Tibial nerve (tissue), 4 donors: Measurements from ENCODE around the gene KIF26A. TPM values are rescaled to one million over a fixed set of nuclear protein-coding genes. Genes with fewer than 3 reads are reported as not detected.
A peak's percentile ranks its signal among the peaks of the same experiment; 100 is the strongest.

Experiments used
- DNase-seq, 2 donors: peaks; one replicate each; pipeline ENCODE4 v3.0.0-alpha.2; 2019; ENCODE audit warnings: low spot score in 2 of 2
- H3K27ac ChIP-seq, 4 donors: fragments of 200-600 bp; sonication (generic) in 3 of 4; one replicate each; pipeline ENCODE4 v1.5.1; 2017 to 2019; ENCODE audit warnings: mild to moderate bottlenecking in 1 of 4
- H3K27me3 ChIP-seq, 2 donors: fragments of 200-600 bp; sonication (generic) in 1 of 2; one replicate each; pipeline versions ENCODE4 v1.5.1 to v1.6.0; 2017 to 2019
- H3K36me3 ChIP-seq, 3 donors: fragments of 200-600 bp; sonication (generic); one replicate each; pipeline ENCODE4 v1.5.1; 2018 to 2019
- H3K4me1 ChIP-seq, 4 donors: fragments of 200-600 bp; sonication (generic) in 3 of 4; one replicate each; pipeline ENCODE4 v1.5.1; 2017 to 2019
- H3K4me3 ChIP-seq, 4 donors: fragments of 200-600 bp; sonication (generic) in 3 of 4; one replicate each; pipeline ENCODE4 v1.5.1; 2017 to 2019; ENCODE audit warnings: mild to moderate bottlenecking in 1 of 4, moderate library complexity in 1 of 4
- H3K9me3 ChIP-seq, 4 donors: fragments of 200-600 bp; sonication (generic) in 3 of 4; one replicate each; pipeline ENCODE4 v1.5.1; 2017 to 2019
- EP300 ChIP-seq, 2 donors: sonication (generic); formaldehyde crosslinking; IDR thresholded peaks; one replicate each; pipeline ENCODE4 v1.6.1; 2017; ENCODE audit warnings: antibody characterized with exemption in 2 of 2, mild to moderate bottlenecking in 1 of 2
- POLR2A ChIP-seq, 2 donors: fragments of 450-650 bp; IDR thresholded peaks; one replicate each; pipeline ENCODE4 v1.6.1; 2017; ENCODE audit warnings: antibody characterized with exemption in 2 of 2, mild to moderate bottlenecking in 2 of 2, moderate library complexity in 2 of 2
- WGBS, 2 donors: methylation state at CpG; one replicate each; pipeline ENCODE4 v1.1.5; 2018; 5-methylcytosine and 5-hydroxymethylcytosine counted together
- small RNA-seq: library from RNA; depleted of rRNA; stranded (forward); fragments of <200 nt; gene quantifications from one replicate; pipeline ENCODE3, GENCODE V24; 2016
- total RNA-seq, 4 donors: library from RNA; depleted of rRNA; stranded (reverse); fragments of >200 nt; gene quantifications; one replicate each; pipeline ENCODE4 v1.1.0, GENCODE V29; 2016
- TF ChIP-seq, protein P1 (sequence below), 5 experiments: fragments of 200-600 bp in 3 of 5; fragments of 450-650 bp in 2 of 5; sonication (generic) in 3 of 5; IDR thresholded peaks; one replicate each; pipeline ENCODE4 v1.5.1; 2016 to 2019; ENCODE audit warnings: antibody characterized with exemption in 5 of 5, mild to moderate bottlenecking in 3 of 5, moderate library complexity in 2 of 5

The KIF26A gene
- total RNA-seq, 4 donors from 2014 or later, result 2.6 to 4.2 (median 3.3) TPM

DNA sequence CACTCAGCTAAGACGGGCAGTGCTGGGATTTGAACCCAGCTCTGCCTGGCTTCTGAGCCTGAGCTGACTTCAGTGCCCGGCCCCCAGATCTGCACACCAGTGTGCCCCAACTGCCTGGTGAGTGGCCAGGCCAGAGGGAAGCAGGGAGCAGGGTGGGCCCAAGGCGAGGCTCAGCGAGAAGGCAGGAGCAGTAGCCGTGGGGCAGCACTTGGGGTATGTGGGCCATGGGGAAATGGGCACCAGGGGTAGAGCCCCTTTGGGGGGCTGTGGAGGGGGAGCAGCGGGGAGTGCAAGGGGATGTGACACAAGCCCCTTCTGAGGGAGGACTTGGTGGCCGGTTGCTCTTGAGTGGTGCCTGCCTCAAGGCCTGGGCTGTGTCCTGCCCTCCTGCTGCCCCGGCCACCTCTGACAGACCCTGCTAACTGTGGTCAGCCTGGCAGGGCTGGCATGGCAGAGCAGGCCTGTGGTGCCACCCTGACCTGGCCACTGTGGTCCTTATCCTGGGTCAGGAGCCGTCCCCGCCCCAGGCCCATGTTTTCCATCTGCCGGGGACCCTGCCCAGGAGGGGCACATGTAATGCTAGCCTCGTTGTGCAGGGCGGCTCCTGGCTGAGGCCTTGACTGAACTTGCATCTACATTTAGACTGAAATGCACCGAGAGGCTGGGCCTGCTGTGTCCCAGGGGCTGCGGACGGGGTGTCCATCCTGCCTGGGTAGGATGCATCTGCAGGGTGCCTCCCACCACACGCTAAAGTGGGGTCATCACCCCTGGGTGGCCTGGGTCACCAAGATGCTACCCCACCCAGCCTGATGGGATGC lies 90.5 kb downstream of the KIF26A start:
- peaks cover 0 to 42% (median 0%) of the 10 kb centered on the region in 4 donors for H3K9me3 ChIP-seq
- 88 to 91% methylated on average over 11 to 17 of the region's 17 CpGs for WGBS, 2 donors
- H3K27ac ChIP-seq, result no peak overlapping the region
- peaks cover 0 to 7% of the 10 kb centered on the region in 2 donors for H3K27me3 ChIP-seq
- H3K4me1 ChIP-seq, result peaks cover 0 to 3% (median 0%) of the 10 kb centered on the region in 4 donors
- H3K4me3 ChIP-seq, result no peak overlapping the region
- no peak for DNase-seq
- no peaks in the 10 kb centered on the region for H3K36me3 ChIP-seq
- TF ChIP-seq, protein P1, sequence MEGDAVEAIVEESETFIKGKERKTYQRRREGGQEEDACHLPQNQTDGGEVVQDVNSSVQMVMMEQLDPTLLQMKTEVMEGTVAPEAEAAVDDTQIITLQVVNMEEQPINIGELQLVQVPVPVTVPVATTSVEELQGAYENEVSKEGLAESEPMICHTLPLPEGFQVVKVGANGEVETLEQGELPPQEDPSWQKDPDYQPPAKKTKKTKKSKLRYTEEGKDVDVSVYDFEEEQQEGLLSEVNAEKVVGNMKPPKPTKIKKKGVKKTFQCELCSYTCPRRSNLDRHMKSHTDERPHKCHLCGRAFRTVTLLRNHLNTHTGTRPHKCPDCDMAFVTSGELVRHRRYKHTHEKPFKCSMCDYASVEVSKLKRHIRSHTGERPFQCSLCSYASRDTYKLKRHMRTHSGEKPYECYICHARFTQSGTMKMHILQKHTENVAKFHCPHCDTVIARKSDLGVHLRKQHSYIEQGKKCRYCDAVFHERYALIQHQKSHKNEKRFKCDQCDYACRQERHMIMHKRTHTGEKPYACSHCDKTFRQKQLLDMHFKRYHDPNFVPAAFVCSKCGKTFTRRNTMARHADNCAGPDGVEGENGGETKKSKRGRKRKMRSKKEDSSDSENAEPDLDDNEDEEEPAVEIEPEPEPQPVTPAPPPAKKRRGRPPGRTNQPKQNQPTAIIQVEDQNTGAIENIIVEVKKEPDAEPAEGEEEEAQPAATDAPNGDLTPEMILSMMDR (IDR thresholded peaks at IDR 0.05), result no peak
- no peak for TF ChIP-seq EP300 (IDR thresholded peaks at IDR 0.05)
- TF ChIP-seq POLR2A (IDR thresholded peaks at IDR 0.05), result no peak

DNA sequence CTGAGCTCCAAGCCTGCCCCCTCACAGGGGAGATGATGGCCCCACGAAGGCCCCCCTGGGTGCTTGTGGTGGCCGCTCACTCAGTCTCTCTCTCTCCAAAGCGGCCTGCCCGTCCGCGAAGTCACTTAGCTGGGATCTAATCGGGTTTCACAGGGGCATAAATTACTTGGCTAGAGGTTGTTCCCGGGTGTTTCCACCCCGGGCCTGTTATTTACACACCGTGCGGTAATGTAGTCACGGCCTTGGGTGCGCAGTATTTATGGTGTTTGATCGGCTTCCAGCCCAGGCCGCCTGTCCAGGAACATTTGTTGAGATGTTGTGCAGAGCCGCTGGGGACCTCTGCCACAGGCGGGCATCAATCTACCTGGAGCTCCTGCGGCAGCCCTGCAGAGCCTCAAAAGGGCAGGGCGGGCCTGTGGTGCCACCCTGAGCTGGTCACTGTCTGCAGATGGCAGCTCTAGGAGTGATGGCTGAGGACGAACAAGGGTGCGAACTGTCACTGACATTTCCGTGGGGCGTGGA lies 91.2 kb downstream of the KIF26A start:
- no peak for DNase-seq
- Histone ChIP-seq H3K4me3 (no peak overlapping the region), H3K4me1 (no peaks in the 10 kb centered on the region), H3K27me3 (peaks cover 0 to 3% of the 10 kb centered on the region in 2 donors), H3K9me3 (peaks cover 0 to 48% (median 0%) of the 10 kb centered on the region in 4 donors), H3K36me3 (no peaks in the 10 kb centered on the region), H3K27ac (no peak overlapping the region)
- TF ChIP-seq POLR2A (IDR thresholded peaks at IDR 0.05), result no peak
- TF ChIP-seq EP300 (IDR thresholded peaks at IDR 0.05), result no peak
- TF ChIP-seq, protein P1 (IDR thresholded peaks at IDR 0.05), result no peak
- 70 to 79% methylated on average over 16 to 19 of the region's 23 CpGs for WGBS, 2 donors

DNA sequence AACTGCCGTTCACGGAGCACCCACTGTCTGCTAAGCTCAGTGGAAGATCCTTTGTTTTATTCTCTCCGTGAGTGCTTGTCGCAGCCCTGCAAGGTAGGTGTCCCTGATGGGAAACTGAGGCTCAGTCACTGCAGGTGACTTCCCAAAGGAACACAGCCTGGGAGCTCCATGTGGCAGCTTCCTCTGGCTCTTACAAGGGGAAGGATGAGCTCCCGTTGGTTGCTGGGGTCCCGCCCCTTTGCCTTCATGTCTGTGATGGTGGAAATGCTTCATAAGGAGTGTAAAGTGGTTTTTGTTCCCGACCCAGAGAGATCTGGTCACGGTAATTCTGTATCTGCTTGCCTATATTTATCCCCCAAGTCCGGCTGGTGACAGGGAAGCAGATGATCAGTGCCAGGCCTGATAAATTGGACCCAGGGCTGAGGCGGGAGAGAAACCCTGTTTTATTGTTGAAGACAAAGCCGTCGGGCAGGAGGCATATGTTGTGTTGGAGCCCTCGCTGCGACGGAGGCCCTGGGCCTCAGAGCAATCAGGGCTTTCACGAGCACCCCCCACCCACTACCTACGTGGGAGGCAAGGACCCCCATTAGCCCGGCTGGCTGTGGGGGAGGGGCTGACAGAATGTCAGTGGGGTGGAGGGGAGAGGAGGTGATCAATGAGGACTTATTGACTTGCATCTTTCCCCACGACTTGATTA lies 91.9 kb downstream of the KIF26A start:
- Histone ChIP-seq H3K4me3 (no peak overlapping the region), H3K36me3 (no peaks in the 10 kb centered on the region), H3K27ac (no peak overlapping the region), H3K27me3 (no peaks in the 10 kb centered on the region), H3K4me1 (no peaks in the 10 kb centered on the region), H3K9me3 (peaks cover 0 to 55% (median 0%) of the 10 kb centered on the region in 4 donors)
- 47 to 55% methylated on average over 19 of the region's 19 CpGs for WGBS, 2 donors
- no peak for TF ChIP-seq EP300 (IDR thresholded peaks at IDR 0.05)
- TF ChIP-seq, protein P1 (IDR thresholded peaks at IDR 0.05), result no peak
- no peak for TF ChIP-seq POLR2A (IDR thresholded peaks at IDR 0.05)
- DNase-seq, result no peak

Small RNAs within 50 kb of the gene (small RNA-seq; reads per million reads assigned to genes)
- gene MIR203A, result 1.5 reads per million, percentile 46 among the genes with 10 or more reads in this experiment

Other genes starting within 250 kb of the KIF26A start
- gene TDRD9, start 210.1 kb upstream of the KIF26A start, total RNA-seq, result 1 to 10 TPM in 2 of 4 donors, under 1 TPM in 2; under 0.01 to 1.9 (median 1.4) TPM
- not detected for gene RD3L, start 196.1 kb upstream of the KIF26A start, total RNA-seq
- 1 to 10 TPM; 2.4 to 8.7 (median 2.7) TPM for gene ASPG, start 52.9 kb upstream of the KIF26A start, total RNA-seq